Sigmoid colon (tissue), 7 donors: ENCODE data around the gene DBT. TPM values are rescaled to one million over a fixed set of nuclear protein-coding genes. Genes with fewer than 3 reads are reported as not detected.

ENCODE experiments used
- DNase-seq: peaks from one replicate; pipeline ENCODE4 v3.0.0-alpha.2; 2019
- H3K27ac ChIP-seq, 4 donors: fragments of 200-600 bp; sonication (generic); one replicate each; pipeline ENCODE4 v1.5.1; 2016 to 2019; ENCODE audit warnings: mild to moderate bottlenecking in 1 of 4
- H3K27me3 ChIP-seq, 3 donors: fragments of 200-600 bp; sonication (generic); one replicate each; pipeline ENCODE4 v1.5.1; 2019; ENCODE audit warnings: mild to moderate bottlenecking in 1 of 3
- H3K36me3 ChIP-seq, 4 donors: fragments of 200-600 bp; sonication (generic); one replicate each; pipeline ENCODE4 v1.5.1; 2016 to 2019
- H3K4me1 ChIP-seq, 4 donors: fragments of 200-600 bp; sonication (generic); one replicate each; pipeline ENCODE4 v1.5.1; 2017 to 2019
- H3K4me3 ChIP-seq, 4 donors: fragments of 200-600 bp; sonication (generic); one replicate each; pipeline ENCODE4 v1.5.1; 2017 to 2019; ENCODE audit warnings: mild to moderate bottlenecking in 2 of 4, moderate library complexity in 1 of 4
- H3K9me3 ChIP-seq, 4 donors: fragments of 200-600 bp in 3 of 4; sonication (generic) in 3 of 4; one replicate each; pipeline versions ENCODE4 v1.5.1 to v1.6.1; 2013 to 2019
- CTCF ChIP-seq, 4 experiments: fragments of 450-650 bp in 3 of 4; fragments of 200-600 bp in 1 of 4; IDR thresholded peaks; one replicate each; pipeline ENCODE4 v1.5.1; 2016 to 2019; ENCODE audit warnings: antibody characterized with exemption in 4 of 4, mild to moderate bottlenecking in 3 of 4, moderate library complexity in 2 of 4
- EP300 ChIP-seq, 4 donors: sonication (generic); formaldehyde crosslinking; IDR thresholded peaks; one replicate each; pipeline ENCODE4 v1.6.1; 2017; ENCODE audit warnings: antibody characterized with exemption in 4 of 4
- POLR2A ChIP-seq, 2 donors: fragments of 450-650 bp; IDR thresholded peaks; one replicate each; pipeline ENCODE4 v1.6.1; 2016; ENCODE audit warnings: antibody characterized with exemption in 2 of 2, mild to moderate bottlenecking in 2 of 2, moderate library complexity in 2 of 2
- POLR2AphosphoS5 ChIP-seq, 4 donors: sonication (generic); formaldehyde crosslinking; IDR thresholded peaks; one replicate each; pipeline ENCODE4 v1.6.1; 2017; ENCODE audit warnings: antibody characterized with exemption in 4 of 4
- WGBS, 2 donors: extraction: QIAGEN DNeasy Blood & Tissue Kit; methylation state at CpG; one replicate each; pipeline ENCODE4 v1.1.7; 2013; 5-methylcytosine and 5-hydroxymethylcytosine counted together
- intact Hi-C: fragments of 100-400 bp; cut with DNase I; formaldehyde crosslinking; loops from one replicate; pipeline ENCODE4 v1.15.1; 2023
- polyA plus RNA-seq, 3 donors: library from polyadenylated mRNA; stranded (reverse); fragments of 200-250 nt; gene quantifications; one replicate each; pipeline ENCODE4 v1.2.3, GENCODE V29; 2013
- total RNA-seq, 4 donors: library from RNA; depleted of rRNA; stranded (reverse); fragments of >200 nt; gene quantifications; one replicate each; pipeline ENCODE4 v1.1.0, GENCODE V29; 2016
- donor health status: healthy with polysubstance abuse.
- donor health status: Bipolar disorder and iron deficiency.
- donor health status: healthy.

The DBT gene
- total and polyA plus RNA-seq, 7 donors: 3.0 to 14.3 (median 8.8) TPM

- H3K27ac ChIP-seq: no peak overlapping the region
- H3K4me1 ChIP-seq: peaks cover 0 to 5% (median 0%) of the 10 kb centered on the region in 4 donors
- DNase-seq: no peak
- WGBS, 2 donors: 92 to 96% methylated on average over 1 of the region's 1 CpG
- H3K4me3 ChIP-seq: no peak overlapping the region
- TF ChIP-seq POLR2AphosphoS5 (IDR thresholded peaks at IDR 0.05): no peak
- TF ChIP-seq POLR2A (IDR thresholded peaks at IDR 0.05): no peak
- TF ChIP-seq CTCF (IDR thresholded peaks at IDR 0.05): no peak
- no peak for TF ChIP-seq EP300 (IDR thresholded peaks at IDR 0.05)
- intact Hi-C loops: no loop called here
- no peaks in the 10 kb centered on the region for H3K27me3 ChIP-seq
- peaks cover under 1 to 78% (median 28%) of the 10 kb centered on the region in 4 donors for H3K36me3 ChIP-seq
- H3K9me3 ChIP-seq: no peaks in the 10 kb centered on the region
Measured at GRCh38 chr1:100146958-100147357, 102.7 kb downstream of the DBT start.

- WGBS, 2 donors: 72 to 86% methylated on average over 3 of the region's 3 CpGs
- Histone ChIP-seq H3K4me1 (peaks cover 0 to 5% (median 0%) of the 10 kb centered on the region in 4 donors), H3K27ac (no peak overlapping the region), H3K36me3 (peaks cover 6 to 97% (median 37%) of the 10 kb centered on the region in 4 donors), H3K4me3 (no peak overlapping the region), H3K9me3 (no peaks in the 10 kb centered on the region), H3K27me3 (no peaks in the 10 kb centered on the region)
- DNase-seq: no peak
- TF ChIP-seq POLR2A (IDR thresholded peaks at IDR 0.05): no peak
- no peak for TF ChIP-seq CTCF (IDR thresholded peaks at IDR 0.05)
- TF ChIP-seq POLR2AphosphoS5 (IDR thresholded peaks at IDR 0.05): no peak
- no peak for TF ChIP-seq EP300 (IDR thresholded peaks at IDR 0.05)
- intact Hi-C loops: no loop called here
Measured at GRCh38 chr1:100145116-100145515, 104.5 kb downstream of the DBT start.

GRCh38 chr1:100142343-100142742 is 107.3 kb downstream of the DBT start:
- H3K4me3 ChIP-seq: no peak overlapping the region
- 73 to 86% methylated on average over 3 of the region's 3 CpGs for WGBS, 2 donors
- no peaks in the 10 kb centered on the region for H3K4me1 ChIP-seq
- H3K36me3 ChIP-seq: peaks cover 14 to 100% (median 52%) of the 10 kb centered on the region in 4 donors
- no peak for DNase-seq
- no peaks in the 10 kb centered on the region for H3K9me3 ChIP-seq
- TF ChIP-seq POLR2A (IDR thresholded peaks at IDR 0.05): no peak
- no peak for TF ChIP-seq EP300 (IDR thresholded peaks at IDR 0.05)
- TF ChIP-seq CTCF (IDR thresholded peaks at IDR 0.05): no peak
- no peak for TF ChIP-seq POLR2AphosphoS5 (IDR thresholded peaks at IDR 0.05)
- no peaks in the 10 kb centered on the region for H3K27me3 ChIP-seq
- no peak overlapping the region for H3K27ac ChIP-seq
- intact Hi-C loops: no loop called here

- Histone ChIP-seq H3K27me3 (no peaks in the 10 kb centered on the region), H3K27ac (no peak overlapping the region), H3K36me3 (peaks cover 14 to 95% (median 52%) of the 10 kb centered on the region in 4 donors), H3K4me3 (no peak overlapping the region), H3K4me1 (no peaks in the 10 kb centered on the region), H3K9me3 (no peaks in the 10 kb centered on the region)
- intact Hi-C loops: no loop called here
- DNase-seq: no peak
- whole genome bisulfite sequencing, 2 donors: 76 to 89% methylated on average over 4 of the region's 4 CpGs
- TF ChIP-seq CTCF (IDR thresholded peaks at IDR 0.05): no peak
- no peak for TF ChIP-seq POLR2AphosphoS5 (IDR thresholded peaks at IDR 0.05)
- TF ChIP-seq EP300 (IDR thresholded peaks at IDR 0.05): no peak
Measured at GRCh38 chr1:100141192-100141591, 108.4 kb downstream of the DBT start.

- Histone ChIP-seq H3K4me3 (no peak overlapping the region), H3K27me3 (no peaks in the 10 kb centered on the region), H3K4me1 (peaks cover 0 to 17% (median 13%) of the 10 kb centered on the region in 4 donors), H3K36me3 (peaks cover 8 to 59% (median 35%) of the 10 kb centered on the region in 4 donors), H3K27ac (no peak overlapping the region), H3K9me3 (no peaks in the 10 kb centered on the region)
- 96 to 100% methylated on average over 2 of the region's 2 CpGs for WGBS, 2 donors
- TF ChIP-seq POLR2AphosphoS5 (IDR thresholded peaks at IDR 0.05) (no peak), EP300 (IDR thresholded peaks at IDR 0.05) (no peak), CTCF (IDR thresholded peaks at IDR 0.05) (no peak), POLR2A (IDR thresholded peaks at IDR 0.05) (no peak)
- intact Hi-C loops: loop anchor here (10.0 kb wide), 1 partner anchor 47 kb away; no protein-coding TSS in a partner anchor
- no peak for DNase-seq
Measured at GRCh38 chr1:100137602-100138001, 112.0 kb downstream of the DBT start.
